NT2/D1 (cell line): ENCODE results near the gene TMCO4.

Source experiments
- YY1 ChIP-seq: IDR thresholded peaks from 2 replicates; pipeline ENCODE4 v1.6.1; 2011; ENCODE audit not compliant: insufficient read length, insufficient read depth
- ZNF274 ChIP-seq: IDR thresholded peaks from 2 replicates; pipeline ENCODE4 v1.6.1; 2011; ENCODE audit warnings: mild to moderate bottlenecking, low read depth, low read length

DNA sequence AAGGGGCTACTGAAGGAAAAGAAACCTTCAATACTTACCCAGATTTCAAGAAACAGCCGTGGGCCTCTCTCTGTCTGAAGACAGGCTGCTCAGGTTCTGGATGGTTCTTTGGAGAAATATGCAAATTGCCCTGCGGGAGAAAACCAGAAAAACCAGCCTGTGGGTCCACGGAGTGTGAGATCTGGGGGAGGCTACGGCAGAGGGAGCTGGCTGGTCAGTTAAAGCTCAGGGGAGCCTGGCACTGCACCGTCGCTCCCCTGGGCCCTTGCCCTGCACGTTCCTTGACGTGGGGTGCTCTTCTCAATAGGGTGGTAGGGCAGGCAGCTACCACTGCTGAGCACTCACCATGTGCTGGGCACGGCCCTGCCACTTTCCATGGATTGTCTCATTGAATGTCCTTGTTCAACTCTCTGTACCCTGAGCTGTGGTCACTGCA is 12.7 kb downstream of the TMCO4 start:
- TF ChIP-seq YY1 (no peak), ZNF274 (no peak)
